NCI-H1092 (cell line): ENCODE data around the gene RASSF6.
A peak's percentile ranks its signal among the peaks of the same experiment; 100 is the strongest.
"Not testable (repeated sequence)": the region's sequence is repeated elsewhere in the genome, so short reads cannot be mapped to it uniquely, and the experiment has no call there.

Experiments used
- DNase-seq: peaks from one replicate; lab custom pipeline; 2025; lab: John Stamatoyannopoulos, UW

Gene RASSF6

GRCh38 chr4:73576381-73576780, 43.9 kb downstream of the RASSF6 start:
- no peak for DNase-seq

- DNase-seq: no peak
These were observed 44.6 kb downstream of the RASSF6 start for GRCh38 chr4:73575660-73576059.

GRCh38 chr4:73573794-73574528, 46.3 kb downstream of the RASSF6 start:
- DNase-seq: peak; percentile 89

- DNase-seq: not testable (repeated sequence)
These were observed 69.4 kb downstream of the RASSF6 start for GRCh38 chr4:73550865-73551264.

- DNase-seq: no peak
These were observed 75.6 kb downstream of the RASSF6 start for GRCh38 chr4:73544620-73545019.

- DNase-seq: no peak
These were observed 79.0 kb downstream of the RASSF6 start for GRCh38 chr4:73541251-73541650.

GRCh38 chr4:73540826-73541225, 79.4 kb downstream of the RASSF6 start:
- DNase-seq: no peak

GRCh38 chr4:73539386-73539785, 80.8 kb downstream of the RASSF6 start:
- no peak for DNase-seq

- no peak for DNase-seq
These were observed 82.1 kb downstream of the RASSF6 start for GRCh38 chr4:73538162-73538561.

- DNase-seq: no peak
These were observed 86.5 kb downstream of the RASSF6 start for GRCh38 chr4:73533515-73534422.

- no peak for DNase-seq
These were observed 92.1 kb downstream of the RASSF6 start for GRCh38 chr4:73528171-73528570.

- DNase-seq: no peak
These were observed 93.0 kb downstream of the RASSF6 start for GRCh38 chr4:73527196-73527595.

- DNase-seq: no peak
These were observed 94.6 kb downstream of the RASSF6 start for GRCh38 chr4:73525611-73526010.

GRCh38 chr4:73523126-73523525, 97.1 kb downstream of the RASSF6 start:
- peak; percentile 6 for DNase-seq
